HepG2 (cell line): Measurements from ENCODE around the gene AJUBA. TPM values are rescaled to one million over a fixed set of nuclear protein-coding genes. Genes with fewer than 3 reads are reported as not detected.

Experiments
- MAZ ChIP-seq, 2 experiments: sonication (generic) in 1 of 2; formaldehyde crosslinking in 1 of 2; IDR thresholded peaks; 2 replicates each; pipeline versions ENCODE4 v1.5.0 to v1.6.1; 2012 to 2020; ENCODE audit warnings: low read depth in 2 of 2, mild to moderate bottlenecking in 2 of 2, borderline replicate concordance in 1 of 2, improper control_type of control experiment in 1 of 2, low read length in 1 of 2, missing genetic modification reagents in 1 of 2, moderate library complexity in 1 of 2
- MXD1 ChIP-seq: sonication (generic); formaldehyde crosslinking; IDR thresholded peaks from 2 replicates; pipeline ENCODE4 v1.4.0; 2020; ENCODE audit warnings: mild to moderate bottlenecking, missing genetic modification reagents
- POLR2A ChIP-seq, 2 experiments: IDR thresholded peaks; 2 replicates each; pipeline ENCODE4 v1.6.1; 2011; ENCODE audit warnings: low read depth in 2 of 2, low read length in 2 of 2, mild to moderate bottlenecking in 1 of 2, moderate library complexity in 1 of 2; ENCODE audit not compliant: insufficient read depth in 1 of 2
- REST ChIP-seq, 2 experiments: IDR thresholded peaks; 2 replicates each; pipeline ENCODE4 v1.6.1; 2011 to 2012; ENCODE audit warnings: low read length in 2 of 2, borderline replicate concordance in 1 of 2, low read depth in 1 of 2, mild to moderate bottlenecking in 1 of 2, moderate library complexity in 1 of 2
- SMAD1 ChIP-seq: sonication (generic); formaldehyde crosslinking; IDR thresholded peaks from 2 replicates; pipeline ENCODE4 v1.4.0; 2020; ENCODE audit warnings: missing genetic modification reagents, low read depth, mild to moderate bottlenecking, borderline replicate concordance
- SMC3 ChIP-seq: IDR thresholded peaks from 2 replicates; pipeline ENCODE4 v1.6.1; 2011; ENCODE audit warnings: low read length, improper control_type of control experiment
- ZBTB38 ChIP-seq: sonication (generic); formaldehyde crosslinking; IDR thresholded peaks from 2 replicates; pipeline ENCODE4 v1.5.1; 2020; ENCODE audit warnings: mild to moderate bottlenecking, missing genetic modification reagents
- ZNF501 ChIP-seq: sonication (generic); formaldehyde crosslinking; IDR thresholded peaks from 2 replicates; pipeline ENCODE4 v1.5.1; 2020; ENCODE audit warnings: mild to moderate bottlenecking, moderate library complexity, missing genetic modification reagents
- ZNF605 ChIP-seq: sonication (generic); formaldehyde crosslinking; IDR thresholded peaks from 2 replicates; pipeline ENCODE4 v1.8.0; 2022; ENCODE audit warnings: mild to moderate bottlenecking, missing genetic modification reagents
- polyA plus RNA-seq, 8 experiments: library from polyadenylated mRNA; depleted of rRNA in 3 of 8; stranded (reverse) in 7 of 8; unstranded in 1 of 8; fragments of >200 nt; fragmentation: Illumina TruSeq in 4 of 8; extraction: Trizol in 4 of 8; gene quantifications; 2 replicates each; pipeline versions ENCODE4 v1.2.1 to v1.2.3, GENCODE V29; 2011 to 2016; ENCODE audit warnings: low read depth in 4 of 8, missing spikeins in 1 of 8, mixed read lengths in 1 of 8; ENCODE audit not compliant: insufficient read depth in 1 of 8
- total RNA-seq, 5 experiments: library from RNA; depleted of rRNA; stranded (reverse); fragments of >200 nt; fragmentation: Illumina TruSeq; extraction: Trizol; gene quantifications; 2 replicates each; pipeline ENCODE4 v1.2.3, GENCODE V29; 2016; ENCODE audit warnings: low read depth in 1 of 5
- TF ChIP-seq, protein P1 (sequence below): sonication (generic); formaldehyde crosslinking; IDR thresholded peaks from 2 replicates; pipeline ENCODE4 v1.5.0; 2020; ENCODE audit warnings: mild to moderate bottlenecking, missing genetic modification reagents
- TF ChIP-seq, protein P2 (sequence below): sonication (generic); formaldehyde crosslinking; IDR thresholded peaks from 2 replicates; pipeline ENCODE4 v1.4.0; 2020; ENCODE audit warnings: missing genetic modification reagents; ENCODE audit errors: not compliant biosample characterization
- TF ChIP-seq, protein P3 (sequence below): sonication (generic); formaldehyde crosslinking; IDR thresholded peaks from 2 replicates; pipeline ENCODE4 v1.5.1; 2020; ENCODE audit warnings: mild to moderate bottlenecking, moderate library complexity, missing genetic modification reagents
- TF ChIP-seq, protein P4 (sequence below): sonication (generic); formaldehyde crosslinking; IDR thresholded peaks from 2 replicates; pipeline ENCODE4 v1.9.0; 2022; ENCODE audit warnings: low read depth, missing genetic modification reagents
- TF ChIP-seq, protein P5 (sequence below): sonication (generic); formaldehyde crosslinking; IDR thresholded peaks from 2 replicates; pipeline ENCODE4 v1.4.0; 2020; ENCODE audit warnings: missing genetic modification reagents

Gene AJUBA
- total and polyA plus RNA-seq, 2 of the 13 experiments (the other 11 are each of a cell fraction or from before 2014, with no cell fraction given): 157 to 241 TPM

DNA sequence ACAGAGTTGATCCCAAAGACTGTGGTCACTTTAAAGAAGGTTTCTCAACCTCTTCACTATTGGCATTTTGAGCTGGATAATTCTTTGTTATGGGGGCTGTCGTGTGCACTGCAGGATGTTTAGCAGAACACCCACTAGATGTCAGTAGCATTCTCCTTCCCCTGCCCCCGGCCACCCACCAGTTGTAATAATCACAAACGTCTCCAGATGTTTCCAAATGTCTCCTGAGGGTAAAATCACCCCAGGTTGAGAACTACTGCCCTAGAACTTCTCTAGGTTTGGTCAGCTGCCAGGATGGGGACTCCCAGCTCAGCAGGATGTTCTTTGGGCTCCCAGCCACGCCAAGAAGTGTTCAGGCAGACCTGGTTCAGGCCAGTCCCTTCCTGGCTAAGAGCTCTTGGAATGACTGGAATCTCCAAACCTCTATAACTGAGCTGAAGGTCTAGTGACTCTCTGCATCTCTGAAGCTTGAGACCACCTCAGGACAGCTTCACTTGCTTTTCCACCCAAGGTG, 12.5 kb upstream of the AJUBA start (continued):
- 0 out of 2 replicates have a peak, but pooled peaks have one; percentile 21 for TF ChIP-seq MXD1 (CRISPR knock-in tag)
- no peak for TF ChIP-seq SMAD1 (CRISPR knock-in tag)
- TF ChIP-seq POLR2A (IDR thresholded peaks at IDR 0.05; ENCODE audit: insufficient read depth in 1 of 2, low read depth in 2 of 2, low read length in 2 of 2): no peak
- peak; percentile 87 for TF ChIP-seq ZNF501 (CRISPR knock-in tag)
- TF ChIP-seq, protein P1, sequence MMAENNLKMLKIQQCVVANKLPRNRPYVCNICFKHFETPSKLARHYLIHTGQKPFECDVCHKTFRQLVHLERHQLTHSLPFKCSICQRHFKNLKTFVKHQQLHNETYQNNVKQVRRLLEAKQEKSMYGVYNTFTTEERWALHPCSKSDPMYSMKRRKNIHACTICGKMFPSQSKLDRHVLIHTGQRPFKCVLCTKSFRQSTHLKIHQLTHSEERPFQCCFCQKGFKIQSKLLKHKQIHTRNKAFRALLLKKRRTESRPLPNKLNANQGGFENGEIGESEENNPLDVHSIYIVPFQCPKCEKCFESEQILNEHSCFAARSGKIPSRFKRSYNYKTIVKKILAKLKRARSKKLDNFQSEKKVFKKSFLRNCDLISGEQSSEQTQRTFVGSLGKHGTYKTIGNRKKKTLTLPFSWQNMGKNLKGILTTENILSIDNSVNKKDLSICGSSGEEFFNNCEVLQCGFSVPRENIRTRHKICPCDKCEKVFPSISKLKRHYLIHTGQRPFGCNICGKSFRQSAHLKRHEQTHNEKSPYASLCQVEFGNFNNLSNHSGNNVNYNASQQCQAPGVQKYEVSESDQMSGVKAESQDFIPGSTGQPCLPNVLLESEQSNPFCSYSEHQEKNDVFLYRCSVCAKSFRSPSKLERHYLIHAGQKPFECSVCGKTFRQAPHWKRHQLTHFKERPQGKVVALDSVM (CRISPR knock-in tag): no peak
- TF ChIP-seq, protein P2, sequence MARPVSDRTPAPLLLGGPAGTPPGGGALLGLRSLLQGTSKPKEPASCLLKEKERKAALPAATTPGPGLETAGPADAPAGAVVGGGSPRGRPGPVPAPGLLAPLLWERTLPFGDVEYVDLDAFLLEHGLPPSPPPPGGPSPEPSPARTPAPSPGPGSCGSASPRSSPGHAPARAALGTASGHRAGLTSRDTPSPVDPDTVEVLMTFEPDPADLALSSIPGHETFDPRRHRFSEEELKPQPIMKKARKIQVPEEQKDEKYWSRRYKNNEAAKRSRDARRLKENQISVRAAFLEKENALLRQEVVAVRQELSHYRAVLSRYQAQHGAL: peak; percentile 66
- TF ChIP-seq, protein P3, sequence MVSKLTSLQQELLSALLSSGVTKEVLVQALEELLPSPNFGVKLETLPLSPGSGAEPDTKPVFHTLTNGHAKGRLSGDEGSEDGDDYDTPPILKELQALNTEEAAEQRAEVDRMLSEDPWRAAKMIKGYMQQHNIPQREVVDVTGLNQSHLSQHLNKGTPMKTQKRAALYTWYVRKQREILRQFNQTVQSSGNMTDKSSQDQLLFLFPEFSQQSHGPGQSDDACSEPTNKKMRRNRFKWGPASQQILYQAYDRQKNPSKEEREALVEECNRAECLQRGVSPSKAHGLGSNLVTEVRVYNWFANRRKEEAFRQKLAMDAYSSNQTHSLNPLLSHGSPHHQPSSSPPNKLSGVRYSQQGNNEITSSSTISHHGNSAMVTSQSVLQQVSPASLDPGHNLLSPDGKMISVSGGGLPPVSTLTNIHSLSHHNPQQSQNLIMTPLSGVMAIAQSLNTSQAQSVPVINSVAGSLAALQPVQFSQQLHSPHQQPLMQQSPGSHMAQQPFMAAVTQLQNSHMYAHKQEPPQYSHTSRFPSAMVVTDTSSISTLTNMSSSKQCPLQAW (CRISPR knock-in tag): 0 out of 2 replicates have a peak, but pooled peaks have one; percentile 72
- no peak for TF ChIP-seq REST (IDR thresholded peaks at IDR 0.05; ENCODE audit: borderline replicate concordance in 1 of 2, low read depth in 1 of 2, low read length in 2 of 2)
- TF ChIP-seq, protein P4, sequence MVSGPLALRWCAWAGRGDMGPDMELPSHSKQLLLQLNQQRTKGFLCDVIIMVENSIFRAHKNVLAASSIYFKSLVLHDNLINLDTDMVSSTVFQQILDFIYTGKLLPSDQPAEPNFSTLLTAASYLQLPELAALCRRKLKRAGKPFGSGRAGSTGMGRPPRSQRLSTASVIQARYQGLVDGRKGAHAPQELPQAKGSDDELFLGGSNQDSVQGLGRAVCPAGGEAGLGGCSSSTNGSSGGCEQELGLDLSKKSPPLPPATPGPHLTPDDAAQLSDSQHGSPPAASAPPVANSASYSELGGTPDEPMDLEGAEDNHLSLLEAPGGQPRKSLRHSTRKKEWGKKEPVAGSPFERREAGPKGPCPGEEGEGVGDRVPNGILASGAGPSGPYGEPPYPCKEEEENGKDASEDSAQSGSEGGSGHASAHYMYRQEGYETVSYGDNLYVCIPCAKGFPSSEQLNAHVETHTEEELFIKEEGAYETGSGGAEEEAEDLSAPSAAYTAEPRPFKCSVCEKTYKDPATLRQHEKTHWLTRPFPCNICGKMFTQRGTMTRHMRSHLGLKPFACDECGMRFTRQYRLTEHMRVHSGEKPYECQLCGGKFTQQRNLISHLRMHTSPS (CRISPR knock-in tag): no peak
- TF ChIP-seq ZBTB38 (CRISPR knock-in tag): no peak
- peak; percentile 76; the same call in 1 of the 2 replicates for TF ChIP-seq ZNF605 (CRISPR knock-in tag)
- TF ChIP-seq MAZ (IDR thresholded peaks at IDR 0.05; ENCODE audit: borderline replicate concordance, low read depth, low read length): 0 out of 2 replicates have a peak, but pooled peaks have one; percentile 36
- TF ChIP-seq MAZ (CRISPR knock-in tag; IDR thresholded peaks at IDR 0.05; ENCODE audit: low read depth): no peak
- peak; percentile 93 for TF ChIP-seq SMC3
- TF ChIP-seq, protein P5, sequence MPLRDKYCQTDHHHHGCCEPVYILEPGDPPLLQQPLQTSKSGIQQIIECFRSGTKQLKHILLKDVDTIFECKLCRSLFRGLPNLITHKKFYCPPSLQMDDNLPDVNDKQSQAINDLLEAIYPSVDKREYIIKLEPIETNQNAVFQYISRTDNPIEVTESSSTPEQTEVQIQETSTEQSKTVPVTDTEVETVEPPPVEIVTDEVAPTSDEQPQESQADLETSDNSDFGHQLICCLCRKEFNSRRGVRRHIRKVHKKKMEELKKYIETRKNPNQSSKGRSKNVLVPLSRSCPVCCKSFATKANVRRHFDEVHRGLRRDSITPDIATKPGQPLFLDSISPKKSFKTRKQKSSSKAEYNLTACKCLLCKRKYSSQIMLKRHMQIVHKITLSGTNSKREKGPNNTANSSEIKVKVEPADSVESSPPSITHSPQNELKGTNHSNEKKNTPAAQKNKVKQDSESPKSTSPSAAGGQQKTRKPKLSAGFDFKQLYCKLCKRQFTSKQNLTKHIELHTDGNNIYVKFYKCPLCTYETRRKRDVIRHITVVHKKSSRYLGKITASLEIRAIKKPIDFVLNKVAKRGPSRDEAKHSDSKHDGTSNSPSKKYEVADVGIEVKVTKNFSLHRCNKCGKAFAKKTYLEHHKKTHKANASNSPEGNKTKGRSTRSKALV: no peak
